Ishikawa (cell line): ENCODE results near the gene TMEM63A.

Experiments
- CEBPB ChIP-seq: IDR thresholded peaks from 2 replicates; pipeline ENCODE4 v1.6.1; 2012
- CREB1 ChIP-seq: IDR thresholded peaks from 2 replicates; pipeline ENCODE4 v1.6.1; 2012; ENCODE audit warnings: low read depth
- EP300 ChIP-seq: IDR thresholded peaks from 2 replicates; pipeline ENCODE4 v1.6.1; 2012; ENCODE audit warnings: borderline replicate concordance
- FOXM1 ChIP-seq: IDR thresholded peaks from 2 replicates; pipeline ENCODE4 v1.6.1; 2012; ENCODE audit warnings: low read depth, borderline replicate concordance
- RAD21 ChIP-seq: IDR thresholded peaks from 2 replicates; pipeline ENCODE4 v1.6.1; 2012; ENCODE audit warnings: low read depth
- YY1 ChIP-seq: IDR thresholded peaks from 2 replicates; pipeline ENCODE4 v1.6.1; 2012; ENCODE audit warnings: low read depth
- ZBTB7A ChIP-seq: IDR thresholded peaks from 2 replicates; pipeline ENCODE4 v1.6.1; 2012; ENCODE audit warnings: low read depth
- TF ChIP-seq, protein P1 (sequence below): IDR thresholded peaks from 2 replicates; pipeline ENCODE4 v1.6.1; 2012
- TF ChIP-seq, protein P2 (sequence below): IDR thresholded peaks from 2 replicates; pipeline ENCODE4 v1.6.1; 2012; ENCODE audit warnings: low read depth, mild to moderate bottlenecking

DNA sequence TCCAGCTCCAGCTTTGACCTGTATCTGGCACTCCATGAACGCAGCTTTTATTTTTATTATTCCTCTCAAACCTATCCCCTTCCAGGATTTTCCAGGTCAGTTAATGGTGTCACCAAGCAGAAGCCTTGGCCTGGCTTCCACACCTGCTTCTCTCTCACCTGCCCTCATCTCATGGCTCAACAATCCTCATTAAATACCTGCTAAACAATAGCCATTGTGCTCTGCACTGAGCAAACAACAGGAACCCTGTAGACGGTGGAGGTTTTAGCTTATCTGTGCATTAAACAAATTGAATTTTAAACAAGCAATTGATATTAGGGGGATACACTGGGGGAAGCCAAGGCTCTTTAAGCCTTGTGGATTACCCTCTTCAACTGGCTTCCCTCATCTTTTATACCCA, 26.6 kb upstream of the TMEM63A start:
- TF ChIP-seq FOXM1 (no peak), CEBPB (no peak), EP300 (peak; percentile 31; the same call in 1 of the 2 replicates), CREB1 (no peak), ZBTB7A (no peak), RAD21 (no peak), YY1 (no peak)
- TF ChIP-seq, protein P1, sequence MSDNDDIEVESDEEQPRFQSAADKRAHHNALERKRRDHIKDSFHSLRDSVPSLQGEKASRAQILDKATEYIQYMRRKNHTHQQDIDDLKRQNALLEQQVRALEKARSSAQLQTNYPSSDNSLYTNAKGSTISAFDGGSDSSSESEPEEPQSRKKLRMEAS, result no peak
- TF ChIP-seq, protein P2, sequence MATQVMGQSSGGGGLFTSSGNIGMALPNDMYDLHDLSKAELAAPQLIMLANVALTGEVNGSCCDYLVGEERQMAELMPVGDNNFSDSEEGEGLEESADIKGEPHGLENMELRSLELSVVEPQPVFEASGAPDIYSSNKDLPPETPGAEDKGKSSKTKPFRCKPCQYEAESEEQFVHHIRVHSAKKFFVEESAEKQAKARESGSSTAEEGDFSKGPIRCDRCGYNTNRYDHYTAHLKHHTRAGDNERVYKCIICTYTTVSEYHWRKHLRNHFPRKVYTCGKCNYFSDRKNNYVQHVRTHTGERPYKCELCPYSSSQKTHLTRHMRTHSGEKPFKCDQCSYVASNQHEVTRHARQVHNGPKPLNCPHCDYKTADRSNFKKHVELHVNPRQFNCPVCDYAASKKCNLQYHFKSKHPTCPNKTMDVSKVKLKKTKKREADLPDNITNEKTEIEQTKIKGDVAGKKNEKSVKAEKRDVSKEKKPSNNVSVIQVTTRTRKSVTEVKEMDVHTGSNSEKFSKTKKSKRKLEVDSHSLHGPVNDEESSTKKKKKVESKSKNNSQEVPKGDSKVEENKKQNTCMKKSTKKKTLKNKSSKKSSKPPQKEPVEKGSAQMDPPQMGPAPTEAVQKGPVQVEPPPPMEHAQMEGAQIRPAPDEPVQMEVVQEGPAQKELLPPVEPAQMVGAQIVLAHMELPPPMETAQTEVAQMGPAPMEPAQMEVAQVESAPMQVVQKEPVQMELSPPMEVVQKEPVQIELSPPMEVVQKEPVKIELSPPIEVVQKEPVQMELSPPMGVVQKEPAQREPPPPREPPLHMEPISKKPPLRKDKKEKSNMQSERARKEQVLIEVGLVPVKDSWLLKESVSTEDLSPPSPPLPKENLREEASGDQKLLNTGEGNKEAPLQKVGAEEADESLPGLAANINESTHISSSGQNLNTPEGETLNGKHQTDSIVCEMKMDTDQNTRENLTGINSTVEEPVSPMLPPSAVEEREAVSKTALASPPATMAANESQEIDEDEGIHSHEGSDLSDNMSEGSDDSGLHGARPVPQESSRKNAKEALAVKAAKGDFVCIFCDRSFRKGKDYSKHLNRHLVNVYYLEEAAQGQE, result no peak
